WTC11 (cell line): ENCODE results near the gene KIAA0753. TPM values are rescaled to one million over a fixed set of nuclear protein-coding genes. Genes with fewer than 3 reads are reported as not detected.

Experiments used
- ATAC-seq: fragments of 200-7000 bp; cut with Tn5 transposase; 2 replicates; pipeline ENCODE4 v1.10.0; 2021; ENCODE audit warnings: mild to moderate bottlenecking, moderate library complexity
- CTCF ChIA-PET: fragments of 300-600 bp; sonication (Branson Sonifier 250); formaldehyde crosslinking; loops from one replicate; lab custom pipeline; 2021; ENCODE audit warnings: antibody characterized with exemption; lab: Charles Lee
- POLR2A ChIA-PET: fragments of 350-600 bp; sonication (Branson Sonifier 250); formaldehyde crosslinking; loops from one replicate; lab custom pipeline; 2021; ENCODE audit warnings: antibody characterized with exemption; lab: Charles Lee
- DNase-seq: peaks from one replicate; pipeline ENCODE4 v3.0.0; 2021; ENCODE audit warnings: low spot score
- H3K27ac Mint-ChIP-seq: 2 replicates; pipeline ENCODE4 v1.8.0; 2021; ENCODE audit warnings: mixed read lengths
- H3K27me3 Mint-ChIP-seq: 2 replicates; pipeline ENCODE4 v1.8.0; 2021; ENCODE audit warnings: low read depth, mild to moderate bottlenecking, moderate library complexity, mixed read lengths
- H3K36me3 Mint-ChIP-seq: 2 replicates; pipeline ENCODE4 v1.8.0; 2021; ENCODE audit warnings: mixed read lengths
- H3K4me1 Mint-ChIP-seq: 2 replicates; pipeline ENCODE4 v1.8.0; 2022; ENCODE audit warnings: mixed read lengths
- H3K4me3 Mint-ChIP-seq: 2 replicates; pipeline ENCODE4 v1.8.0; 2021; ENCODE audit warnings: mild to moderate bottlenecking, moderate library complexity, mixed read lengths
- H3K9me3 Mint-ChIP-seq: 2 replicates; pipeline ENCODE4 v1.8.0; 2021; ENCODE audit warnings: mixed read lengths
- AR ChIP-seq: fragments of 250-450 bp; sonication (Bioruptor Pico); IDR thresholded peaks from 2 replicates; pipeline ENCODE4 v1.9.0; 2021; ENCODE audit warnings: mild to moderate bottlenecking
- ELF4 ChIP-seq: sonication (generic); formaldehyde crosslinking; IDR thresholded peaks from 2 replicates; pipeline ENCODE4 v1.8.1; 2022; ENCODE audit warnings: low read depth, mild to moderate bottlenecking, moderate library complexity, missing genetic modification reagents
- EMX1 ChIP-seq: fragments of 250-450 bp; sonication (Bioruptor Pico); IDR thresholded peaks from 2 replicates; pipeline ENCODE4 v1.8.0; 2021; ENCODE audit warnings: mild to moderate bottlenecking
- ERG ChIP-seq: fragments of 250-450 bp; sonication (Bioruptor Pico); IDR thresholded peaks from 2 replicates; pipeline ENCODE4 v1.8.0; 2021; ENCODE audit warnings: mild to moderate bottlenecking
- ETV6 ChIP-seq: sonication (generic); formaldehyde crosslinking; IDR thresholded peaks from 2 replicates; pipeline ENCODE4 v1.8.1; 2022; ENCODE audit warnings: mild to moderate bottlenecking, missing genetic modification reagents
- FOXK1 ChIP-seq: sonication (generic); formaldehyde crosslinking; IDR thresholded peaks from 2 replicates; pipeline ENCODE4 v1.8.0; 2022; ENCODE audit warnings: mild to moderate bottlenecking, moderate library complexity, missing genetic modification reagents
- GRHL2 ChIP-seq: fragments of 250-450 bp; sonication (Bioruptor Pico); IDR thresholded peaks from 2 replicates; pipeline ENCODE4 v1.8.0; 2022; ENCODE audit warnings: mild to moderate bottlenecking, moderate library complexity; ENCODE audit not compliant: insufficient replicate concordance, severe bottlenecking
- GTF2I ChIP-seq: fragments of 250-450 bp; sonication (Bioruptor Pico); conservative IDR thresholded peaks from 2 replicates; pipeline ENCODE4 v1.4.0; 2021; ENCODE audit warnings: mild to moderate bottlenecking
- MXD4 ChIP-seq: fragments of 250-450 bp; sonication (Bioruptor Pico); IDR thresholded peaks from 2 replicates; pipeline ENCODE4 v1.8.0; 2021; ENCODE audit warnings: mild to moderate bottlenecking, moderate library complexity, borderline replicate concordance
- NFATC4 ChIP-seq: fragments of 250-450 bp; sonication (Bioruptor Pico); IDR thresholded peaks from 2 replicates; pipeline ENCODE4 v1.9.0; 2021; ENCODE audit warnings: mild to moderate bottlenecking
- NFE2L1 ChIP-seq: sonication (generic); formaldehyde crosslinking; IDR thresholded peaks from 2 replicates; pipeline ENCODE4 v1.8.1; 2023; ENCODE audit warnings: missing genetic modification reagents
- RELA ChIP-seq: sonication (generic); formaldehyde crosslinking; IDR thresholded peaks from 2 replicates; pipeline ENCODE4 v1.8.1; 2022; ENCODE audit warnings: missing genetic modification reagents, mild to moderate bottlenecking, borderline replicate concordance
- SOX15 ChIP-seq: fragments of 250-450 bp; sonication (Bioruptor Pico); IDR thresholded peaks from 2 replicates; pipeline ENCODE4 v1.9.0; 2021; ENCODE audit warnings: mild to moderate bottlenecking
- TCF7 ChIP-seq: sonication (generic); formaldehyde crosslinking; IDR thresholded peaks from 2 replicates; pipeline ENCODE4 v1.8.0; 2022; ENCODE audit warnings: mild to moderate bottlenecking, low read depth, missing genetic modification reagents, moderate library complexity
- ZBTB43 ChIP-seq: sonication (generic); formaldehyde crosslinking; IDR thresholded peaks from 2 replicates; pipeline ENCODE4 v1.8.1; 2023; ENCODE audit warnings: mild to moderate bottlenecking, missing genetic modification reagents
- ZNF263 ChIP-seq: sonication (generic); formaldehyde crosslinking; IDR thresholded peaks from 2 replicates; pipeline ENCODE4 v1.8.1; 2022; ENCODE audit warnings: low read depth, mild to moderate bottlenecking, moderate library complexity, missing genetic modification reagents
- ZNF423 ChIP-seq: fragments of 250-450 bp; sonication (Bioruptor Pico); IDR thresholded peaks from 2 replicates; pipeline ENCODE4 v2.1.2; 2022; ENCODE audit warnings: mild to moderate bottlenecking, moderate library complexity
- ZNF512 ChIP-seq: sonication (generic); formaldehyde crosslinking; IDR thresholded peaks from 2 replicates; pipeline ENCODE4 v1.8.1; 2022; ENCODE audit warnings: missing genetic modification reagents, borderline replicate concordance
- total RNA-seq: library from RNA; stranded (reverse); gene quantifications from 3 replicates; pipeline ENCODE4 v1.2.3, GENCODE V29; 2021
- TF ChIP-seq, protein P1 (sequence below): fragments of 250-450 bp; sonication (Bioruptor Pico); IDR thresholded peaks from 2 replicates; pipeline ENCODE4 v2.1.2; 2022; ENCODE audit warnings: mild to moderate bottlenecking, moderate library complexity
- TF ChIP-seq, protein P2 (sequence below): sonication (generic); formaldehyde crosslinking; IDR thresholded peaks from 2 replicates; pipeline ENCODE4 v1.8.0; 2022; ENCODE audit warnings: missing genetic modification reagents

The KIAA0753 gene
- total RNA-seq, 1 experiment from 2014 or later: 22.8 TPM

DNA sequence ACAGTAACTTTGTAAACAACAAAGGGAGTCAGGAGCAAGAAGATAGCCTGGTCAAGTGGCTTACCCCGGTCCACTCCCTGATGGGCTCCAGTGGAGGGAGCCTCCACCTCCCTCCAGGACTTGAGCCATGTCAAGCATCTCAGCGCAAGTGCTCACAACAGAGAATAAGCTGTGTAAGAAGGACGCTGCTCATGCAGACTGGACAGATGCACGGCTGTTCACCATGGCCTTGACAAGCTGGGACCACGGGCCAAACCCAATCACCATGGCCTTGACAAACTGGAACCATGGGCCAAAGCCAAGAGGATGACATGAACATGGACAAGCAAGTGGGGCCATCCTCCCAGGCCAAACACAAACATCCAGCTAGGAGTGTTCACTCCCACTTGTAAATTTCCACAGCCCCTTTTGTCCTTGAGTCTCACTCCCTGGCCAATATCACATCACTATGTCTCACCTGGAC lies 80.7 kb downstream of the KIAA0753 start (continued):
- no peak for TF ChIP-seq ZNF512 (CRISPR knock-in tag)
- TF ChIP-seq NFATC4 (CRISPR knock-in tag): no peak
- no peak for TF ChIP-seq ZBTB43 (CRISPR knock-in tag)
- no peak for TF ChIP-seq TCF7 (CRISPR knock-in tag)

- DNase-seq: no peak
Observed at GRCh38 chr17:6558932-6559752, 81.4 kb downstream of the KIAA0753 start.

More at GRCh38 chr17:6558932-6559752, 81.4 kb downstream of the KIAA0753 start:
- H3K36me3 Mint-ChIP-seq: no peaks in the 10 kb centered on the region
- H3K9me3 Mint-ChIP-seq: no peaks in the 10 kb centered on the region
- H3K27ac Mint-ChIP-seq: no peak overlapping the region
- H3K4me3 Mint-ChIP-seq: no peak overlapping the region
- H3K27me3 Mint-ChIP-seq: peaks cover 51% of the 10 kb centered on the region
- TF ChIP-seq EMX1 (CRISPR knock-in tag): no peak
- TF ChIP-seq AR: no peak
- no peak for TF ChIP-seq GRHL2 (CRISPR knock-in tag)
- no peak for TF ChIP-seq ETV6 (CRISPR knock-in tag)
- TF ChIP-seq ZNF423 (CRISPR knock-in tag): no peak
- no peak for TF ChIP-seq ZNF263 (CRISPR knock-in tag)
- no peak for TF ChIP-seq SOX15
- TF ChIP-seq, protein P1, sequence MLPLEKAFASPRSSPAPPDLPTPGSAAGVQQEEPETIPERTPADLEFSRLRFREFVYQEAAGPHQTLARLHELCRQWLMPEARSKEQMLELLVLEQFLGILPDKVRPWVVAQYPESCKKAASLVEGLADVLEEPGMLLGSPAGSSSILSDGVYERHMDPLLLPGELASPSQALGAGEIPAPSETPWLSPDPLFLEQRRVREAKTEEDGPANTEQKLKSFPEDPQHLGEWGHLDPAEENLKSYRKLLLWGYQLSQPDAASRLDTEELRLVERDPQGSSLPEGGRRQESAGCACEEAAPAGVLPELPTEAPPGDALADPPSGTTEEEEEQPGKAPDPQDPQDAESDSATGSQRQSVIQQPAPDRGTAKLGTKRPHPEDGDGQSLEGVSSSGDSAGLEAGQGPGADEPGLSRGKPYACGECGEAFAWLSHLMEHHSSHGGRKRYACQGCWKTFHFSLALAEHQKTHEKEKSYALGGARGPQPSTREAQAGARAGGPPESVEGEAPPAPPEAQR: no peak
- no peak for TF ChIP-seq ELF4
- no peak for TF ChIP-seq GTF2I (CRISPR knock-in tag)
- no peak for TF ChIP-seq NFE2L1 (CRISPR knock-in tag)
- no peak for TF ChIP-seq FOXK1 (CRISPR knock-in tag)
- TF ChIP-seq ERG: no peak
- TF ChIP-seq, protein P2, sequence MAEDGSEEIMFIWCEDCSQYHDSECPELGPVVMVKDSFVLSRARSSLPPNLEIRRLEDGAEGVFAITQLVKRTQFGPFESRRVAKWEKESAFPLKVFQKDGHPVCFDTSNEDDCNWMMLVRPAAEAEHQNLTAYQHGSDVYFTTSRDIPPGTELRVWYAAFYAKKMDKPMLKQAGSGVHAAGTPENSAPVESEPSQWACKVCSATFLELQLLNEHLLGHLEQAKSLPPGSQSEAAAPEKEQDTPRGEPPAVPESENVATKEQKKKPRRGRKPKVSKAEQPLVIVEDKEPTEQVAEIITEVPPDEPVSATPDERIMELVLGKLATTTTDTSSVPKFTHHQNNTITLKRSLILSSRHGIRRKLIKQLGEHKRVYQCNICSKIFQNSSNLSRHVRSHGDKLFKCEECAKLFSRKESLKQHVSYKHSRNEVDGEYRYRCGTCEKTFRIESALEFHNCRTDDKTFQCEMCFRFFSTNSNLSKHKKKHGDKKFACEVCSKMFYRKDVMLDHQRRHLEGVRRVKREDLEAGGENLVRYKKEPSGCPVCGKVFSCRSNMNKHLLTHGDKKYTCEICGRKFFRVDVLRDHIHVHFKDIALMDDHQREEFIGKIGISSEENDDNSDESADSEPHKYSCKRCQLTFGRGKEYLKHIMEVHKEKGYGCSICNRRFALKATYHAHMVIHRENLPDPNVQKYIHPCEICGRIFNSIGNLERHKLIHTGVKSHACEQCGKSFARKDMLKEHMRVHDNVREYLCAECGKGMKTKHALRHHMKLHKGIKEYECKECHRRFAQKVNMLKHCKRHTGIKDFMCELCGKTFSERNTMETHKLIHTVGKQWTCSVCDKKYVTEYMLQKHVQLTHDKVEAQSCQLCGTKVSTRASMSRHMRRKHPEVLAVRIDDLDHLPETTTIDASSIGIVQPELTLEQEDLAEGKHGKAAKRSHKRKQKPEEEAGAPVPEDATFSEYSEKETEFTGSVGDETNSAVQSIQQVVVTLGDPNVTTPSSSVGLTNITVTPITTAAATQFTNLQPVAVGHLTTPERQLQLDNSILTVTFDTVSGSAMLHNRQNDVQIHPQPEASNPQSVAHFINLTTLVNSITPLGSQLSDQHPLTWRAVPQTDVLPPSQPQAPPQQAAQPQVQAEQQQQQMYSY (CRISPR knock-in tag): no peak
- no peak for TF ChIP-seq RELA (CRISPR knock-in tag)
- no peak for TF ChIP-seq MXD4
- no peak for TF ChIP-seq TCF7 (CRISPR knock-in tag)
- CTCF ChIA-PET: interaction anchor here (0.7 to 1.2 kb wide), 4 partner anchors 10 to 88 kb away, joined by 3 read pairs; no protein-coding TSS in a partner anchor
- no peak for ATAC-seq
- POLR2A ChIA-PET: no interaction called here
- peaks cover 16% of the 10 kb centered on the region for H3K4me1 Mint-ChIP-seq
